Mesenchymal stem cell (in vitro differentiated cells and primary cell): ENCODE results near the gene UPK1B.

Experiments
- DNase-seq: peaks from one replicate; pipeline ENCODE4 v3.0.0-alpha.2; 2013
- H2AFZ ChIP-seq: one replicate; pipeline ENCODE4 v1.6.1; 2013; ENCODE audit warnings: low read depth, mild to moderate bottlenecking, control low read depth, inconsistent platforms, low read length, moderate library complexity
- H2AK5ac ChIP-seq: 2 replicates; pipeline ENCODE4 v1.6.1; 2013; ENCODE audit warnings: low read length, moderate library complexity, mild to moderate bottlenecking, inconsistent platforms; ENCODE audit not compliant: severe bottlenecking
- H2BK120ac ChIP-seq: one replicate; pipeline ENCODE4 v1.6.1; 2013; ENCODE audit warnings: low read depth, mild to moderate bottlenecking, inconsistent platforms, low read length, moderate library complexity
- H2BK12ac ChIP-seq, 2 experiments: one replicate each; pipeline ENCODE4 v1.6.1; 2013; ENCODE audit warnings: inconsistent platforms in 2 of 2, low read length in 2 of 2, mild to moderate bottlenecking in 2 of 2, moderate library complexity in 2 of 2, control low read depth in 1 of 2
- H2BK15ac ChIP-seq: one replicate; pipeline ENCODE4 v1.6.1; 2013; ENCODE audit warnings: mild to moderate bottlenecking, low read depth, inconsistent platforms; ENCODE audit not compliant: poor library complexity, severe bottlenecking
- H2BK5ac ChIP-seq: 2 replicates; pipeline ENCODE4 v1.6.1; 2013; ENCODE audit warnings: low read depth, mild to moderate bottlenecking, low read length, control low read depth, inconsistent platforms; ENCODE audit not compliant: poor library complexity, severe bottlenecking
- H3K14ac ChIP-seq, 2 experiments: one replicate each; pipeline ENCODE4 v1.6.1; 2013; ENCODE audit warnings: inconsistent platforms in 2 of 2, low read length in 2 of 2, control low read depth in 1 of 2, mild to moderate bottlenecking in 1 of 2, moderate library complexity in 1 of 2
- H3K18ac ChIP-seq, 2 experiments: one replicate each; pipeline ENCODE4 v1.6.1; 2013; ENCODE audit warnings: inconsistent platforms in 2 of 2, low read length in 2 of 2, control low read depth in 1 of 2, low read depth in 1 of 2, mild to moderate bottlenecking in 1 of 2
- H3K23ac ChIP-seq, 2 experiments: one replicate each; pipeline ENCODE4 v1.6.1; 2013; ENCODE audit warnings: inconsistent platforms in 2 of 2, low read length in 2 of 2, mild to moderate bottlenecking in 2 of 2, moderate library complexity in 2 of 2, control low read depth in 1 of 2
- H3K27ac ChIP-seq: 2 replicates; pipeline ENCODE4 v1.5.1; 2013; ENCODE audit warnings: mild to moderate bottlenecking, moderate library complexity, low read length, control low read depth, inconsistent platforms; ENCODE audit not compliant: poor library complexity, severe bottlenecking
- H3K27me3 ChIP-seq, 2 experiments: 2 replicates each; pipeline versions ENCODE4 v1.6.1 to v1.7.0; 2013; ENCODE audit warnings: low read length in 2 of 2, mild to moderate bottlenecking in 2 of 2, moderate library complexity in 2 of 2, control low read depth in 1 of 2, inconsistent platforms in 1 of 2; ENCODE audit not compliant: control insufficient read depth in 1 of 2, insufficient read depth in 1 of 2
- H3K36me3 ChIP-seq, 2 experiments: 2 replicates each; pipeline versions ENCODE4 v1.6.1 to v1.7.0; 2013; ENCODE audit warnings: low read length in 2 of 2, control low read depth in 1 of 2, inconsistent platforms in 1 of 2, low read depth in 1 of 2, mild to moderate bottlenecking in 1 of 2; ENCODE audit not compliant: insufficient read depth in 2 of 2, control insufficient read depth in 1 of 2
- H3K4ac ChIP-seq, 2 experiments: one replicate each; pipeline ENCODE4 v1.6.1; 2013; ENCODE audit warnings: inconsistent platforms in 2 of 2, low read length in 2 of 2, mild to moderate bottlenecking in 2 of 2, moderate library complexity in 2 of 2, control low read depth in 1 of 2, low read depth in 1 of 2
- H3K4me1 ChIP-seq: 2 replicates; pipeline ENCODE4 v1.6.1; 2013; ENCODE audit warnings: low read depth, low read length, control low read depth; ENCODE audit not compliant: control insufficient read depth, insufficient read depth
- H3K4me2 ChIP-seq: 2 replicates; pipeline ENCODE4 v1.6.1; 2013; ENCODE audit warnings: low read length, mild to moderate bottlenecking, inconsistent platforms; ENCODE audit not compliant: poor library complexity, severe bottlenecking
- H3K4me3 ChIP-seq, 2 experiments: 2 replicates each; pipeline versions ENCODE4 v1.5.1 to v1.7.0; 2013; ENCODE audit warnings: low read length in 2 of 2, mild to moderate bottlenecking in 2 of 2, control low read depth in 1 of 2, low read depth in 1 of 2; ENCODE audit not compliant: insufficient read depth in 1 of 2
- H3K79me1 ChIP-seq: replicated peaks from 2 replicates; pipeline ENCODE4 v1.6.1; 2013; ENCODE audit warnings: mild to moderate bottlenecking, control low read depth, low read length, inconsistent platforms; ENCODE audit not compliant: poor library complexity, severe bottlenecking
- H3K9ac ChIP-seq: 2 replicates; pipeline ENCODE4 v1.7.0; 2013; ENCODE audit warnings: mild to moderate bottlenecking, low read length, moderate library complexity
- H3K9me3 ChIP-seq: 2 replicates; pipeline ENCODE4 v1.7.0; 2013; ENCODE audit warnings: mild to moderate bottlenecking, low read length; ENCODE audit not compliant: control insufficient read depth
- H4K8ac ChIP-seq: one replicate; pipeline ENCODE4 v1.6.1; 2013; ENCODE audit warnings: inconsistent platforms, mild to moderate bottlenecking, low read length, moderate library complexity
- H4K91ac ChIP-seq: one replicate; pipeline ENCODE4 v1.6.1; 2013; ENCODE audit warnings: mild to moderate bottlenecking, low read length, inconsistent platforms
- WGBS: methylation state at CpG from one replicate; pipeline ENCODE4 v1.1.7; 2013; ENCODE audit warnings: mixed read lengths; 5-methylcytosine and 5-hydroxymethylcytosine counted together

UPK1B gene

GRCh38 chr3:119184111-119184510 is 10.7 kb downstream of the UPK1B start:
- no peak overlapping the region for H4K91ac ChIP-seq
- no peaks in the 10 kb centered on the region for H3K27me3 ChIP-seq
- H2AFZ ChIP-seq = no peak overlapping the region
- peak overlapping the region; percentile 69 for H2AK5ac ChIP-seq
- peaks cover 14% of the 10 kb centered on the region for H3K4me1 ChIP-seq
- no peak overlapping the region for H2BK120ac ChIP-seq
- H2BK5ac ChIP-seq = no peak overlapping the region
- no peak overlapping the region for H3K18ac ChIP-seq
- H2BK12ac ChIP-seq = no peak overlapping the region
- H3K4ac ChIP-seq = no peak overlapping the region
- no peak overlapping the region for H3K4me3 ChIP-seq
- H3K79me1 ChIP-seq = no peaks in the 10 kb centered on the region
- WGBS = 83% methylated on average over 9 of the region's 9 CpGs
- no peak overlapping the region for H3K23ac ChIP-seq
- H2BK15ac ChIP-seq = no peak overlapping the region
- no peak overlapping the region for H4K8ac ChIP-seq
- H3K14ac ChIP-seq = no peak overlapping the region
- DNase-seq = no peak
- H3K27ac ChIP-seq = peak overlapping the region; percentile 80
- no peak overlapping the region for H3K4me2 ChIP-seq
- H3K9ac ChIP-seq = no peak overlapping the region
- H3K36me3 ChIP-seq = no peaks in the 10 kb centered on the region
- no peaks in the 10 kb centered on the region for H3K9me3 ChIP-seq

- Histone ChIP-seq H2AFZ (no peak overlapping the region), H3K4me3 (no peak overlapping the region), H3K27ac (peak overlapping the region; percentile 84), H3K9ac (peak overlapping the region; percentile 0), H2BK5ac (no peak overlapping the region), H2BK15ac (no peak overlapping the region), H3K23ac (no peak overlapping the region), H2BK12ac (no peak overlapping the region), H3K14ac (no peak overlapping the region), H3K36me3 (no peaks in the 10 kb centered on the region), H3K4me1 (peaks cover 14% of the 10 kb centered on the region), H4K91ac (no peak overlapping the region), H3K18ac (no peak overlapping the region), H4K8ac (no peak overlapping the region), H3K9me3 (no peaks in the 10 kb centered on the region), H3K79me1 (no peaks in the 10 kb centered on the region), H3K4me2 (no peak overlapping the region), H2AK5ac (no peak overlapping the region), H3K27me3 (no peaks in the 10 kb centered on the region), H2BK120ac (no peak overlapping the region), H3K4ac (no peak overlapping the region)
- 82% methylated on average over 5 of the region's 7 CpGs for WGBS
- peak; percentile 39 for DNase-seq
Observed at GRCh38 chr3:119184796-119185570, 11.6 kb downstream of the UPK1B start.

GRCh38 chr3:119187266-119187665 is 13.9 kb downstream of the UPK1B start:
- peak overlapping the region; percentile 29 for H2AK5ac ChIP-seq
- no peak overlapping the region for H2BK120ac ChIP-seq
- H3K79me1 ChIP-seq = no peaks in the 10 kb centered on the region
- no peaks in the 10 kb centered on the region for H3K27me3 ChIP-seq
- H3K27ac ChIP-seq = no peak overlapping the region
- no peak overlapping the region for H3K4me3 ChIP-seq
- H3K4me1 ChIP-seq = peaks cover 9% of the 10 kb centered on the region
- H2AFZ ChIP-seq = no peak overlapping the region
- H2BK12ac ChIP-seq = no peak overlapping the region
- H3K4me2 ChIP-seq = no peak overlapping the region
- no peak overlapping the region for H3K14ac ChIP-seq
- H4K91ac ChIP-seq = no peak overlapping the region
- H3K18ac ChIP-seq = no peak overlapping the region
- no peak for DNase-seq
- H3K9ac ChIP-seq = no peak overlapping the region
- H3K23ac ChIP-seq = no peak overlapping the region
- H3K9me3 ChIP-seq = no peaks in the 10 kb centered on the region
- no peak overlapping the region for H4K8ac ChIP-seq
- no peak overlapping the region for H3K4ac ChIP-seq
- H2BK15ac ChIP-seq = no peak overlapping the region
- H2BK5ac ChIP-seq = no peak overlapping the region
- H3K36me3 ChIP-seq = no peaks in the 10 kb centered on the region

- H3K79me1 ChIP-seq = no peaks in the 10 kb centered on the region
- H4K91ac ChIP-seq = no peak overlapping the region
- no peak overlapping the region for H3K23ac ChIP-seq
- no peaks in the 10 kb centered on the region for H3K9me3 ChIP-seq
- no peak overlapping the region for H3K27ac ChIP-seq
- no peak overlapping the region for H2AFZ ChIP-seq
- H3K14ac ChIP-seq = no peak overlapping the region
- H4K8ac ChIP-seq = no peak overlapping the region
- H2BK5ac ChIP-seq = no peak overlapping the region
- no peak overlapping the region for H2BK15ac ChIP-seq
- H3K4ac ChIP-seq = no peak overlapping the region
- no peak overlapping the region for H2BK120ac ChIP-seq
- H3K4me1 ChIP-seq = peaks cover 6% of the 10 kb centered on the region
- H3K18ac ChIP-seq = no peak overlapping the region
- peak overlapping the region; percentile 23 for H2AK5ac ChIP-seq
- no peak overlapping the region for H3K4me2 ChIP-seq
- no peak overlapping the region for H2BK12ac ChIP-seq
- DNase-seq = no peak
- no peak overlapping the region for H3K4me3 ChIP-seq
- H3K36me3 ChIP-seq = no peaks in the 10 kb centered on the region
- 67% methylated on average over 1 of the region's 1 CpG for WGBS
- H3K27me3 ChIP-seq = no peaks in the 10 kb centered on the region
- H3K9ac ChIP-seq = no peak overlapping the region
Observed at GRCh38 chr3:119191800-119192199, 18.4 kb downstream of the UPK1B start.
